ENCODE data around the gene SHISA5. TPM values are rescaled to one million over a fixed set of nuclear protein-coding genes. Genes with fewer than 3 reads are reported as not detected.

Gene SHISA5
- total RNA-seq, 1 donor from 2014 or later, result 333 TPM

DNA sequence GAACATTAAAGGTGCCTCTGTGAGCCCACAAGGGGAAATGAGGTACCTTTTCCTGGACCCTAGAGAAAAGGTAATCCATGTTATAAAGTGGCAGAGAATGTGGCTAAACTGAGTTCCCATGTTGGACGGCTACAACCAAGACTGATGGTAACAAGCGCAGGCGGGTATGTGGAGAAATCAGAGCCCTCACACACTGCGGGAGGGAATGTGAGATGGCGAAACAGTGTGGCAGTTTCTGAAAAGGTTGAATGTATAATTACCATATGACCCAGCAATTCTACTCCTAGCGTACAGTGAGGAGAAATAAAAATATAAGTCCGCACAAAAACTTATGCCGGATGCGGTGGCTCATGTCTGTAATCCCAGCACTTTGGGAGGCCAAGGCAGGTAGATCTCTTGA lies 24.1 kb upstream of the SHISA5 start:
- no peak overlapping the region for H3K4me3 ChIP-seq (ENCODE audit: insufficient read depth, low read depth, low read length)
- no peak overlapping the region for H3K27ac Mint-ChIP-seq (ENCODE audit: unreplicated experiment)
- no peak overlapping the region for H3K27ac ChIP-seq (ENCODE audit: low read depth, low read length)
- H3K36me3 ChIP-seq (ENCODE audit: insufficient read depth, low read length), result peaks cover 8% of the 10 kb centered on the region
- no peaks in the 10 kb centered on the region for H3K9me3 ChIP-seq (ENCODE audit: insufficient read depth, low read depth, low read length)
- H3K4me1 ChIP-seq (ENCODE audit: insufficient read depth, low read length), result no peaks in the 10 kb centered on the region
- no peaks in the 10 kb centered on the region for H3K9me3 Mint-ChIP-seq (ENCODE audit: unreplicated experiment)
- H3K9ac ChIP-seq (ENCODE audit: low read length), result no peak overlapping the region
- H3K36me3 Mint-ChIP-seq (ENCODE audit: low read depth, unreplicated experiment), result peaks cover 26% of the 10 kb centered on the region
- no peak overlapping the region for H3K4me2 ChIP-seq (ENCODE audit: low read length)
- no peaks in the 10 kb centered on the region for H4K20me1 ChIP-seq (ENCODE audit: insufficient read depth, low read length)
- H3K79me2 ChIP-seq (ENCODE audit: insufficient read depth, low read length), result no peaks in the 10 kb centered on the region
- FAIRE-seq, result no peak
- no peaks in the 10 kb centered on the region for H3K27me3 ChIP-seq (ENCODE audit: insufficient read depth, low read length)
- DNase-seq (ENCODE audit: low read depth), result no peak
- TF ChIP-seq EZH2 (IDR thresholded peaks at IDR 0.05; ENCODE audit: insufficient read depth, low read length), result no peak
- TF ChIP-seq, protein P1, sequence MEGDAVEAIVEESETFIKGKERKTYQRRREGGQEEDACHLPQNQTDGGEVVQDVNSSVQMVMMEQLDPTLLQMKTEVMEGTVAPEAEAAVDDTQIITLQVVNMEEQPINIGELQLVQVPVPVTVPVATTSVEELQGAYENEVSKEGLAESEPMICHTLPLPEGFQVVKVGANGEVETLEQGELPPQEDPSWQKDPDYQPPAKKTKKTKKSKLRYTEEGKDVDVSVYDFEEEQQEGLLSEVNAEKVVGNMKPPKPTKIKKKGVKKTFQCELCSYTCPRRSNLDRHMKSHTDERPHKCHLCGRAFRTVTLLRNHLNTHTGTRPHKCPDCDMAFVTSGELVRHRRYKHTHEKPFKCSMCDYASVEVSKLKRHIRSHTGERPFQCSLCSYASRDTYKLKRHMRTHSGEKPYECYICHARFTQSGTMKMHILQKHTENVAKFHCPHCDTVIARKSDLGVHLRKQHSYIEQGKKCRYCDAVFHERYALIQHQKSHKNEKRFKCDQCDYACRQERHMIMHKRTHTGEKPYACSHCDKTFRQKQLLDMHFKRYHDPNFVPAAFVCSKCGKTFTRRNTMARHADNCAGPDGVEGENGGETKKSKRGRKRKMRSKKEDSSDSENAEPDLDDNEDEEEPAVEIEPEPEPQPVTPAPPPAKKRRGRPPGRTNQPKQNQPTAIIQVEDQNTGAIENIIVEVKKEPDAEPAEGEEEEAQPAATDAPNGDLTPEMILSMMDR (IDR thresholded peaks at IDR 0.05; ENCODE audit: insufficient read depth, low read depth, low read length), result no peak
- H3K4me3 Mint-ChIP-seq (ENCODE audit: unreplicated experiment), result no peak overlapping the region
- H2AFZ ChIP-seq (ENCODE audit: low read depth, low read length), result no peak overlapping the region
- no peaks in the 10 kb centered on the region for H3K4me1 Mint-ChIP-seq (ENCODE audit: low read depth, unreplicated experiment)
- H3K27me3 Mint-ChIP-seq (ENCODE audit: low read depth, unreplicated experiment), result no peaks in the 10 kb centered on the region

DNA sequence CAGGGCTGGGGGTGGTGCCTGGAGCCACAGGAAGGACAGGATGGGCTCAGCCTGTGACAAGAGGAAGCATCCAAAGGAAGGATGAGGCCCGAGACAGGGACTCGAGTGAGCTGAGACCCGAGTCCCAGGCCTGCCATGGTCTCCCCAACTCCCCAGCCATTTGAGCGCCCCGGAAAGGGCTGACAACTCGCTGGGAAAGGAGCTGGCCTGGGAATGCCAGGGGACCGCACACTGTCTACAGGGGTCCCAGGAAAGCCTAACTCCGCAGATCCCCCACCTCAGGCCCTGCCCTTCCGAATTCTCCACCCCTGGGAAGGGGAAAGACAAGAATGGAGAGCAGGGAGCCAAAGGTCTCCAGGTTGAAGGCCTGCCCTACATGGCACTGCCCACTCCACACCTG lies 21.0 kb upstream of the SHISA5 start:
- H3K4me3 Mint-ChIP-seq (ENCODE audit: unreplicated experiment), result no peak overlapping the region
- Histone ChIP-seq H3K4me3 (ENCODE audit: insufficient read depth, low read depth, low read length) (no peak overlapping the region), H3K4me2 (ENCODE audit: low read length) (no peak overlapping the region), H3K9ac (ENCODE audit: low read length) (no peak overlapping the region), H3K36me3 (ENCODE audit: insufficient read depth, low read length) (peaks cover 8% of the 10 kb centered on the region), H3K27ac (ENCODE audit: low read depth, low read length) (no peak overlapping the region), H3K79me2 (ENCODE audit: insufficient read depth, low read length) (no peaks in the 10 kb centered on the region), H3K27me3 (ENCODE audit: insufficient read depth, low read length) (no peaks in the 10 kb centered on the region), H2AFZ (ENCODE audit: low read depth, low read length) (no peak overlapping the region), H3K4me1 (ENCODE audit: insufficient read depth, low read length) (no peaks in the 10 kb centered on the region), H4K20me1 (ENCODE audit: insufficient read depth, low read length) (no peaks in the 10 kb centered on the region), H3K9me3 (ENCODE audit: insufficient read depth, low read depth, low read length) (no peaks in the 10 kb centered on the region)
- no peaks in the 10 kb centered on the region for H3K4me1 Mint-ChIP-seq (ENCODE audit: low read depth, unreplicated experiment)
- peaks cover 25% of the 10 kb centered on the region for H3K36me3 Mint-ChIP-seq (ENCODE audit: low read depth, unreplicated experiment)
- H3K27me3 Mint-ChIP-seq (ENCODE audit: low read depth, unreplicated experiment), result no peaks in the 10 kb centered on the region
- no peaks in the 10 kb centered on the region for H3K9me3 Mint-ChIP-seq (ENCODE audit: unreplicated experiment)
- no peak overlapping the region for H3K27ac Mint-ChIP-seq (ENCODE audit: unreplicated experiment)
- no peak for DNase-seq (ENCODE audit: low read depth)
- TF ChIP-seq, protein P1 (IDR thresholded peaks at IDR 0.05; ENCODE audit: insufficient read depth, low read depth, low read length), result no peak
- TF ChIP-seq EZH2 (IDR thresholded peaks at IDR 0.05; ENCODE audit: insufficient read depth, low read length), result no peak
- no peak for FAIRE-seq

DNA sequence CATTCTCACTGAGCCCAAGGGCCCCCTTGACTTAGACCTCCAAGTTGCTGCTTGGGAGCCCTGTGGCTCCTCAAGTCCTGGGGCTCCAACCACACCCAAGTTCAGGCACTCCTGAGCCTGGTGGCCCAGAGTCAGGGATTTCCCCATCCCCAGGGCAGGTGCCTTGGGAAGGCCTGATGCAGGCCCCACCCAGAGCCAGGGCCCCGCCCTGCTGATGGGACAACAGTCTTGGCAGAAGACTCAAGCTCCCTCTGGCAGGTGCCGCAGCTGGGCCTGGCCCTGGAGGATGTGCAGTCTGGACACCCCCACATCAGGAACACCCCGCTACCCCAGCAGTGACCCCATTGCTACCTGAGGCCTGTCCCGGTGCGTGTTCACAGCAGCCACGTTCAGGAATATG lies 17.7 kb upstream of the SHISA5 start:
- H3K79me2 ChIP-seq (ENCODE audit: insufficient read depth, low read length), result no peaks in the 10 kb centered on the region
- no peaks in the 10 kb centered on the region for H3K4me1 ChIP-seq (ENCODE audit: insufficient read depth, low read length)
- no peaks in the 10 kb centered on the region for H4K20me1 ChIP-seq (ENCODE audit: insufficient read depth, low read length)
- no peak overlapping the region for H2AFZ ChIP-seq (ENCODE audit: low read depth, low read length)
- Mint-ChIP-seq H3K27ac (ENCODE audit: unreplicated experiment) (no peak overlapping the region), H3K4me3 (ENCODE audit: unreplicated experiment) (no peak overlapping the region), H3K36me3 (ENCODE audit: low read depth, unreplicated experiment) (peaks cover 28% of the 10 kb centered on the region), H3K4me1 (ENCODE audit: low read depth, unreplicated experiment) (no peaks in the 10 kb centered on the region), H3K27me3 (ENCODE audit: low read depth, unreplicated experiment) (no peaks in the 10 kb centered on the region), H3K9me3 (ENCODE audit: unreplicated experiment) (no peaks in the 10 kb centered on the region)
- no peak overlapping the region for H3K4me3 ChIP-seq (ENCODE audit: insufficient read depth, low read depth, low read length)
- no peaks in the 10 kb centered on the region for H3K36me3 ChIP-seq (ENCODE audit: insufficient read depth, low read length)
- FAIRE-seq, result no peak
- no peak overlapping the region for H3K4me2 ChIP-seq (ENCODE audit: low read length)
- H3K27ac ChIP-seq (ENCODE audit: low read depth, low read length), result no peak overlapping the region
- no peaks in the 10 kb centered on the region for H3K9me3 ChIP-seq (ENCODE audit: insufficient read depth, low read depth, low read length)
- H3K9ac ChIP-seq (ENCODE audit: low read length), result no peak overlapping the region
- no peak for TF ChIP-seq EZH2 (IDR thresholded peaks at IDR 0.05; ENCODE audit: insufficient read depth, low read length)
- no peak for DNase-seq (ENCODE audit: low read depth)
- no peaks in the 10 kb centered on the region for H3K27me3 ChIP-seq (ENCODE audit: insufficient read depth, low read length)

Data from astrocyte (in vitro differentiated cells and primary cell).